Gastrocnemius medialis (tissue), 4 donors: ENCODE data around the gene NCKAP1. TPM values are rescaled to one million over a fixed set of nuclear protein-coding genes. Genes with fewer than 3 reads are reported as not detected.

Source experiments
- ATAC-seq, 2 donors: fragments of 150-250 bp; one replicate each; pipeline ENCODE4 v1.9.1; 2016
- DNase-seq, 2 donors: peaks; one replicate each; pipeline ENCODE4 v3.0.0-alpha.2; 2019
- H3K27ac ChIP-seq, 4 donors: fragments of 200-600 bp; sonication (generic); 1 replicate in 1 of 4; 2 replicates in 3 of 4; pipeline ENCODE4 v1.5.1; 2016 to 2018; ENCODE audit warnings: mild to moderate bottlenecking in 2 of 4, moderate library complexity in 1 of 4
- H3K27me3 ChIP-seq, 3 donors: fragments of 200-600 bp; sonication (generic) in 2 of 3; 1 replicate in 1 of 3; 2 replicates in 2 of 3; pipeline versions ENCODE4 v1.5.1 to v1.6.0; 2016 to 2019; ENCODE audit warnings: mild to moderate bottlenecking in 1 of 3, moderate library complexity in 1 of 3
- H3K36me3 ChIP-seq, 2 donors: fragments of 200-600 bp; sonication (generic) in 1 of 2; one replicate each; pipeline ENCODE4 v1.5.1; 2017 to 2018
- H3K4me1 ChIP-seq, 2 donors: fragments of 200-600 bp; sonication (generic) in 1 of 2; one replicate each; pipeline ENCODE4 v1.5.1; 2016 to 2017; ENCODE audit warnings: mild to moderate bottlenecking in 2 of 2
- H3K4me3 ChIP-seq, 4 donors: fragments of 200-600 bp; sonication (generic) in 3 of 4; 1 replicate in 1 of 4; 2 replicates in 3 of 4; pipeline ENCODE4 v1.5.1; 2016 to 2019; ENCODE audit warnings: mild to moderate bottlenecking in 2 of 4
- H3K9me3 ChIP-seq, 3 donors: fragments of 200-600 bp; sonication (generic) in 2 of 3; 1 replicate in 1 of 3; 2 replicates in 2 of 3; pipeline ENCODE4 v1.5.1; 2016 to 2019
- POLR2A ChIP-seq, 2 donors: fragments of 450-650 bp; IDR thresholded peaks; one replicate each; pipeline ENCODE4 v1.6.1; 2017; ENCODE audit warnings: antibody characterized with exemption in 2 of 2, mild to moderate bottlenecking in 2 of 2, moderate library complexity in 2 of 2
- in situ Hi-C, 4 donors: fragments of 200-750 bp; cut with MboI; loops; one replicate each; pipeline versions ENCODE4 v1.15.0 to v1.8.0; 2017; ENCODE audit warnings: low sequenced_read_pairs in 4 of 4
- intact Hi-C: fragments of 100-400 bp; cut with DNase I; formaldehyde crosslinking; loops from one replicate; pipeline ENCODE4 v1.15.1; 2023; ENCODE audit warnings: low total_unique reads
- total RNA-seq, 4 donors: library from RNA; depleted of rRNA; stranded (reverse); fragments of >200 nt; gene quantifications; one replicate each; pipeline versions ENCODE4 v1.1.0 to v1.2.3, GENCODE V29; 2016
- TF ChIP-seq, protein P1 (sequence below), 5 experiments: fragments of 450-650 bp in 3 of 5; fragments of 200-600 bp in 2 of 5; sonication (generic) in 2 of 5; IDR thresholded peaks in 4 of 5; conservative IDR thresholded peaks in 1 of 5; 1 replicate in 4 of 5; 2 replicates in 1 of 5; pipeline ENCODE4 v1.5.1; 2016 to 2019; ENCODE audit warnings: antibody characterized with exemption in 5 of 5, mild to moderate bottlenecking in 3 of 5, moderate library complexity in 3 of 5

NCKAP1 gene
- total RNA-seq, 4 donors from 2014 or later, result 152 to 303 (median 168) TPM

DNA sequence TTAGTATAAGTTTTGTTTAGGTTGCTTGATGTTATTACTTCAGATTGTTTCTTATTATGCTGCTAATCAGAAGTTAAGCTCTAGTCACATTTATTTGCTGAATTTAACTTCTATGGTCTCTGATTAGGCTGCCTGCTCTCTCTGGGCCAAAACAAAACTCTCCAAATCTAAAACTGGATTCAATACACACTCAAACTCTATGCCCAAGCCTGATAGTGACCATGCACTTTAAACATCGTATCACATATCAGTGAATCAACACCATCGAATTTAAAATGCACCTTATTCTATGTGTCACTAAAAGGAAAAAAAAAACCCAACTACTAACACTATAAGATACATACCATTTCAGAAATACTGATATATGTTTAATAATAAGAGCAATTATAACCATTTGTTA, 94.9 kb downstream of the NCKAP1 start:
- in situ Hi-C loops (no loop called here), intact Hi-C loops (no loop called here)
- Histone ChIP-seq H3K4me3 (no peak overlapping the region), H3K27ac (peak overlapping the region in 2 of 4 donors; percentile 12 to 24), H3K4me1 (peaks cover 0 to 6% of the 10 kb centered on the region in 2 donors), H3K27me3 (no peaks in the 10 kb centered on the region), H3K36me3 (peaks cover 0 to 27% of the 10 kb centered on the region in 2 donors), H3K9me3 (no peaks in the 10 kb centered on the region)
- no peak for TF ChIP-seq POLR2A (IDR thresholded peaks at IDR 0.05)
- TF ChIP-seq, protein P1, sequence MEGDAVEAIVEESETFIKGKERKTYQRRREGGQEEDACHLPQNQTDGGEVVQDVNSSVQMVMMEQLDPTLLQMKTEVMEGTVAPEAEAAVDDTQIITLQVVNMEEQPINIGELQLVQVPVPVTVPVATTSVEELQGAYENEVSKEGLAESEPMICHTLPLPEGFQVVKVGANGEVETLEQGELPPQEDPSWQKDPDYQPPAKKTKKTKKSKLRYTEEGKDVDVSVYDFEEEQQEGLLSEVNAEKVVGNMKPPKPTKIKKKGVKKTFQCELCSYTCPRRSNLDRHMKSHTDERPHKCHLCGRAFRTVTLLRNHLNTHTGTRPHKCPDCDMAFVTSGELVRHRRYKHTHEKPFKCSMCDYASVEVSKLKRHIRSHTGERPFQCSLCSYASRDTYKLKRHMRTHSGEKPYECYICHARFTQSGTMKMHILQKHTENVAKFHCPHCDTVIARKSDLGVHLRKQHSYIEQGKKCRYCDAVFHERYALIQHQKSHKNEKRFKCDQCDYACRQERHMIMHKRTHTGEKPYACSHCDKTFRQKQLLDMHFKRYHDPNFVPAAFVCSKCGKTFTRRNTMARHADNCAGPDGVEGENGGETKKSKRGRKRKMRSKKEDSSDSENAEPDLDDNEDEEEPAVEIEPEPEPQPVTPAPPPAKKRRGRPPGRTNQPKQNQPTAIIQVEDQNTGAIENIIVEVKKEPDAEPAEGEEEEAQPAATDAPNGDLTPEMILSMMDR (IDR thresholded peaks at IDR 0.05 in 4 of 5, conservative IDR thresholded peaks at IDR 0.05 in 1 of 5), result no peak
- ATAC-seq, result peak; percentile 51 to 59
- no peak for DNase-seq

DNA sequence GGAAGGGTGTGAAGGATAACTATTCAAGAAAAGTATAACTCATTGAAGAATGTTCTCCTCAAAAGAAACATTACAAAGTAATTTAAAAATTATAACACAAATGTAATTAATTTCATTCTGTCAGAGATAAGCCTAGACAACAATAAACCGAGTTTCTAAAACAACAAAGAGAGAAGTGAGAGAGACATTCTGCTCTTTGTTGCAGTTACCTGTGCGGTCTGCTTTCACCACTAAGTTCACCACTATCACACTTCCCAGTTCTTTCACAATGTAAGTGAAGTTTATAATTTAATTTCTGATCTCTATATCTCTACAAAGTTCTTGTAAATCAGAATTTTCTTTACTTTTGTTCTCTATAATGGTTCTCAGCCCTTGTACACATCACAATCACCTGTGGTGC, 95.5 kb downstream of the NCKAP1 start:
- no peak for DNase-seq
- in situ Hi-C loops, result no loop called here
- no peak overlapping the region for H3K4me3 ChIP-seq
- TF ChIP-seq, protein P1 (IDR thresholded peaks at IDR 0.05 in 4 of 5, conservative IDR thresholded peaks at IDR 0.05 in 1 of 5), result no peak
- no peak for TF ChIP-seq POLR2A (IDR thresholded peaks at IDR 0.05)
- H3K36me3 ChIP-seq, result peaks cover 0 to 32% of the 10 kb centered on the region in 2 donors
- peak overlapping the region in 1 of 4 donors; percentile 24 for H3K27ac ChIP-seq
- H3K4me1 ChIP-seq, result peaks cover 0 to 6% of the 10 kb centered on the region in 2 donors
- intact Hi-C loops, result no loop called here
- H3K27me3 ChIP-seq, result no peaks in the 10 kb centered on the region
- no peak for ATAC-seq
- H3K9me3 ChIP-seq, result no peaks in the 10 kb centered on the region

DNA sequence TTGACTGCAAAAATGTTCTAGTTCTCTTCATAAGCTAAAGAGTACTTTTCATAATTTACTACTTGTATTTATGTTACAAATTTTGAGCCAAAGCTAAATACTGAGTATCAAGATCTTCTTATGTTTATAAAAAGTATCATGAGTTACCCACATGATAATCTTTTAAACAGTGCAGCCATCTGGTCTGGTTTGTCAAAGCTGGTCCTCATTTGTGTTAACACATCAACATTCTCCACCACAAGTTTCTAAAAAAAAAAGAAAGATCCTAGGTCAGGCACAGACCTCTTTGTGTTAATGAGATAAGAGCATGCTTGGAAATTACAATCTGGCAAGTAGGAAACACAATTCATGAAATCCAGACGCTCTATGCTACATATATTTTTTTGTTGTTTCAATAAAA, 96.3 kb downstream of the NCKAP1 start:
- no peak for ATAC-seq

DNA sequence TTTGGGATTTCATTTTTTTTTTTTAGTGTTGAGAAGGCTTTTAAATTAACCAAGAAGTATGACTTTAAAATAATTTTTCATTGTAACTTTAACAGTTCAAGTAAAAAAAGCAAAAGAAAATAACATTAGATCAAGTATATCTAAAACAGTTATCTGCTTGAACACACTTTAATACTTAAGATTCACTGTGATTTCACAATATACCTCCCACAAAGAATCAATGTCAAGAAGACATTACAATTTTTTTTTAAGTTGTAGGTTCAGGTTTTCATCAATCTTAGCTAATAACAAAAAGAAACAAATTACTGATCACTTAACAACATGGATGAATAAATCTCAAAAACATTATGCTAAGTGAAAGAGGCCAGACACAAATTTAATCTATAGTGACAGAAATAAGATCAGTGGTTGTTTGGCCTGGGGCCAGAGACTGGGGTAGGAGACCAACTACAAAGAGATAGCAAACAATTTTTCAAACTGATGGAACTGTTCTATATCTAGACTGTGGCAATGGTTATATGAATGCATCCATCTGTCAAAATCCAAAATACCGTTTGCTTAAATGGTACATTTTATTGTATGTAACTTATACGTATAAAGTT, 97.0 kb downstream of the NCKAP1 start:
- Histone ChIP-seq H3K36me3 (peaks cover 0 to 35% of the 10 kb centered on the region in 2 donors), H3K27ac (no peak overlapping the region), H3K4me3 (no peak overlapping the region), H3K27me3 (no peaks in the 10 kb centered on the region), H3K9me3 (no peaks in the 10 kb centered on the region), H3K4me1 (peaks cover 0 to 6% of the 10 kb centered on the region in 2 donors)
- intact Hi-C loops, result no loop called here
- DNase-seq (no peak), ATAC-seq (no peak)
- in situ Hi-C loops, result no loop called here
- TF ChIP-seq POLR2A (IDR thresholded peaks at IDR 0.05), result no peak
- TF ChIP-seq, protein P1 (IDR thresholded peaks at IDR 0.05 in 4 of 5, conservative IDR thresholded peaks at IDR 0.05 in 1 of 5), result no peak

More for the DNA sequence above, 96.3 kb downstream of the NCKAP1 start:
- Histone ChIP-seq H3K4me1 (peaks cover 0 to 6% of the 10 kb centered on the region in 2 donors), H3K9me3 (no peaks in the 10 kb centered on the region), H3K4me3 (no peak overlapping the region), H3K27me3 (no peaks in the 10 kb centered on the region), H3K27ac (peak overlapping the region in 1 of 4 donors; percentile 6), H3K36me3 (peaks cover 0 to 32% of the 10 kb centered on the region in 2 donors)
- in situ Hi-C loops (no loop called here), intact Hi-C loops (no loop called here)
- no peak for TF ChIP-seq POLR2A (IDR thresholded peaks at IDR 0.05)
- TF ChIP-seq, protein P1 (IDR thresholded peaks at IDR 0.05 in 4 of 5, conservative IDR thresholded peaks at IDR 0.05 in 1 of 5), result no peak
- DNase-seq, result no peak

DNA sequence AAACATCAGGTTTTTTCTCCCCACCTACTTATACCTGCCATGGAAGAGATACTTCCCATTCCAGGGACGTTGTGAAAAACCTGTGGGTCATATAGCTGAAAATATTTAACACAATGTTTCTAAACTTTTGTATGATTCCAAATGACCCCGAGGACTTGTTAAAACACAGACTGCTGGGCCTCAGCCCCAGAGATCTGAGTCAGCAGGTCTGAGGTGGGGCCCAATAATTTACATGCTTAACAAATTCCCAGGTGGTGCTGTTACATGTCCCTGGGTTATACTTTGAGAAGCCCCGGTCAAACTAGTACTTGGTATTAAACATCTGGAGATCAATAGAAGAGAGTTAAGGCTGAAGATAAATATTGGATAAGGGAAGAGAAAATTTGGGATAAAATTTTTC, 100.4 kb downstream of the NCKAP1 start:
- DNase-seq (no peak), ATAC-seq (no peak)
- Histone ChIP-seq H3K9me3 (no peaks in the 10 kb centered on the region), H3K4me3 (no peak overlapping the region), H3K27ac (no peak overlapping the region), H3K4me1 (no peaks in the 10 kb centered on the region), H3K36me3 (peaks cover 0 to 48% of the 10 kb centered on the region in 2 donors), H3K27me3 (no peaks in the 10 kb centered on the region)
- TF ChIP-seq, protein P1 (IDR thresholded peaks at IDR 0.05 in 4 of 5, conservative IDR thresholded peaks at IDR 0.05 in 1 of 5), result no peak
- no peak for TF ChIP-seq POLR2A (IDR thresholded peaks at IDR 0.05)
- in situ Hi-C loops (no loop called here), intact Hi-C loops (no loop called here)
